ENCODE results near the gene ACSL3.

Gene ACSL3

GRCh38 chr2:222936705-222937104 is 75.9 kb downstream of the ACSL3 start:
- TF ChIP-seq POU6F1 (CRISPR knock-in tag; IDR thresholded peaks at IDR 0.05; ENCODE audit: borderline replicate concordance, low read depth) = no peak
- no peak for TF ChIP-seq PATZ1 (CRISPR knock-in tag; IDR thresholded peaks at IDR 0.05; ENCODE audit: borderline replicate concordance)
- no peak for TF ChIP-seq TSHZ2 (CRISPR knock-in tag; IDR thresholded peaks at IDR 0.05)
- TF ChIP-seq CREB5 (CRISPR knock-in tag; IDR thresholded peaks at IDR 0.05; ENCODE audit: low read depth) = no peak
- no peak for TF ChIP-seq ZNF70 (CRISPR knock-in tag; IDR thresholded peaks at IDR 0.05)
- no peak for TF ChIP-seq ZNF565 (CRISPR knock-in tag; conservative IDR thresholded peaks at IDR 0.05; ENCODE audit: low read depth)
- no peak for TF ChIP-seq BACH2 (CRISPR knock-in tag; IDR thresholded peaks at IDR 0.05; ENCODE audit: borderline replicate concordance)
- TF ChIP-seq OSR1 (CRISPR knock-in tag; IDR thresholded peaks at IDR 0.05) = no peak
- TF ChIP-seq SNAI2 (CRISPR knock-in tag; IDR thresholded peaks at IDR 0.05) = no peak
- TF ChIP-seq RARB (CRISPR knock-in tag; IDR thresholded peaks at IDR 0.05) = no peak
- no peak for TF ChIP-seq CSDC2 (CRISPR knock-in tag; IDR thresholded peaks at IDR 0.05)
- TF ChIP-seq ZFP3 (CRISPR knock-in tag; IDR thresholded peaks at IDR 0.05) = no peak
- no peak for TF ChIP-seq ZC3H10 (CRISPR knock-in tag; IDR thresholded peaks at IDR 0.05)
- TF ChIP-seq ARNTL (CRISPR knock-in tag; IDR thresholded peaks at IDR 0.05; ENCODE audit: borderline replicate concordance, low read depth) = no peak
- no peak for TF ChIP-seq ZNF8 (CRISPR knock-in tag; IDR thresholded peaks at IDR 0.05)
- TF ChIP-seq TCF4 (CRISPR knock-in tag; IDR thresholded peaks at IDR 0.05; ENCODE audit: borderline replicate concordance) = no peak
- no peak for ATAC-seq

GRCh38 chr2:222938327-222938726 is 77.5 kb downstream of the ACSL3 start:
- TF ChIP-seq ZNF8 (CRISPR knock-in tag; IDR thresholded peaks at IDR 0.05) = no peak
- no peak for TF ChIP-seq BACH2 (CRISPR knock-in tag; IDR thresholded peaks at IDR 0.05; ENCODE audit: borderline replicate concordance)
- no peak for TF ChIP-seq PPARA (CRISPR knock-in tag; IDR thresholded peaks at IDR 0.05; ENCODE audit: borderline replicate concordance)
- no peak for TF ChIP-seq ISL1 (CRISPR knock-in tag; IDR thresholded peaks at IDR 0.05)
- no peak for TF ChIP-seq ZC3H10 (CRISPR knock-in tag; IDR thresholded peaks at IDR 0.05)
- no peak for TF ChIP-seq ESRRG (CRISPR knock-in tag; IDR thresholded peaks at IDR 0.05)
- TF ChIP-seq ARNTL (CRISPR knock-in tag; IDR thresholded peaks at IDR 0.05; ENCODE audit: borderline replicate concordance, low read depth) = no peak
- no peak for TF ChIP-seq OSR1 (CRISPR knock-in tag; IDR thresholded peaks at IDR 0.05)
- no peak for TF ChIP-seq CREB5 (CRISPR knock-in tag; IDR thresholded peaks at IDR 0.05; ENCODE audit: low read depth)
- no peak for TF ChIP-seq RARB (CRISPR knock-in tag; IDR thresholded peaks at IDR 0.05)
- no peak for TF ChIP-seq TOX (CRISPR knock-in tag; IDR thresholded peaks at IDR 0.05; ENCODE audit: borderline replicate concordance)
- TF ChIP-seq ZFP3 (CRISPR knock-in tag; IDR thresholded peaks at IDR 0.05) = no peak
- TF ChIP-seq CSRNP3 (CRISPR knock-in tag; IDR thresholded peaks at IDR 0.05) = no peak
- no peak for TF ChIP-seq TCF4 (CRISPR knock-in tag; IDR thresholded peaks at IDR 0.05; ENCODE audit: borderline replicate concordance)
- no peak for TF ChIP-seq TSHZ2 (CRISPR knock-in tag; IDR thresholded peaks at IDR 0.05)
- no peak for TF ChIP-seq POU6F1 (CRISPR knock-in tag; IDR thresholded peaks at IDR 0.05; ENCODE audit: borderline replicate concordance, low read depth)
- ATAC-seq = no peak

Data from SK-N-SH treated with all-trans-retinoic acid at 6 μM for 48 hours (cell line).